Superior temporal gyrus (tissue), 1 donor: Measurements from ENCODE around the gene ATXN1.

Source experiments
- DNase-seq: peaks from one replicate; pipeline ENCODE4 v3.0.0-alpha.2; 2016; ENCODE audit errors: extremely low spot score

The ATXN1 gene

GRCh38 chr6:16698162-16698533 lies 63.1 kb downstream of the ATXN1 start:
- no peak for DNase-seq

GRCh38 chr6:16697437-16698161 lies 63.7 kb downstream of the ATXN1 start:
- DNase-seq, result no peak

GRCh38 chr6:16696496-16696895 lies 64.8 kb downstream of the ATXN1 start:
- DNase-seq, result no peak

- no peak for DNase-seq
Measured at GRCh38 chr6:16694781-16695578, 66.3 kb downstream of the ATXN1 start.

GRCh38 chr6:16691324-16691723 lies 69.9 kb downstream of the ATXN1 start:
- no peak for DNase-seq

GRCh38 chr6:16690608-16691142 lies 70.6 kb downstream of the ATXN1 start:
- no peak for DNase-seq

- no peak for DNase-seq
Measured at GRCh38 chr6:16689788-16690607, 71.3 kb downstream of the ATXN1 start.

- no peak for DNase-seq
Measured at GRCh38 chr6:16688984-16689636, 72.2 kb downstream of the ATXN1 start.

GRCh38 chr6:16688436-16688835 lies 72.8 kb downstream of the ATXN1 start:
- DNase-seq, result no peak

- DNase-seq, result no peak
Measured at GRCh38 chr6:16687045-16687444, 74.2 kb downstream of the ATXN1 start.

GRCh38 chr6:16684896-16685554 lies 76.2 kb downstream of the ATXN1 start:
- no peak for DNase-seq

GRCh38 chr6:16684195-16684689 lies 77.0 kb downstream of the ATXN1 start:
- no peak for DNase-seq

- no peak for DNase-seq
Measured at GRCh38 chr6:16683641-16684194, 77.5 kb downstream of the ATXN1 start.

- DNase-seq, result no peak
Measured at GRCh38 chr6:16681260-16681873, 79.9 kb downstream of the ATXN1 start.

GRCh38 chr6:16679050-16679449 lies 82.2 kb downstream of the ATXN1 start:
- DNase-seq, result no peak

- DNase-seq, result no peak
Measured at GRCh38 chr6:16677458-16677857, 83.8 kb downstream of the ATXN1 start.

- DNase-seq, result no peak
Measured at GRCh38 chr6:16676978-16677377, 84.3 kb downstream of the ATXN1 start.

- no peak for DNase-seq
Measured at GRCh38 chr6:16676376-16676775, 84.9 kb downstream of the ATXN1 start.

GRCh38 chr6:16674801-16675392 lies 86.4 kb downstream of the ATXN1 start:
- DNase-seq, result no peak
